Superior temporal gyrus (tissue), 1 donor: ENCODE results near the gene NDRG4.
"Not testable (repeated sequence)": the region's sequence is repeated elsewhere in the genome, so short reads cannot be mapped to it uniquely, and the experiment has no call there.

Source experiments
- DNase-seq: peaks from one replicate; pipeline ENCODE4 v3.0.0-alpha.2; 2016; ENCODE audit errors: extremely low spot score

NDRG4 gene

DNA sequence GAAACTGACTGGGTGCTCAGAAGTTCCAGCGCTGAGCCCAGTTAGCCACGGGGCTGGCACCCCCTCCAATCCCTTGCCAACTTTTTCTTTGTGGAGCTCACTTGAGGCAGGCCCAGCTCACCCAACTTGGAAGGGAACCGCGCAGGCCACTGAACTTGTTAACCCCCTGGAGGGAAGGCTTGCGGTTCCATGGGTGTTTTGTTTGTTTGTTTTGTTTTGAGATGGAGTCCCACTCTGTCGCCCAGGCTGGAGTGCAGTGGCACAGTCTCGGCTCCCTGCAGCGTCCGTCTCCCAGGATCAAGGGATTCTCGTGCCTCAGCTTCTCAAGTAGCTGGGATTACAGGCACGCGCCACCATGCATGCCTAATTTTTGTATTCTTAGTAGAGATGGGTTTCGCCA lies 34.1 kb upstream of the NDRG4 start:
- no peak for DNase-seq

DNA sequence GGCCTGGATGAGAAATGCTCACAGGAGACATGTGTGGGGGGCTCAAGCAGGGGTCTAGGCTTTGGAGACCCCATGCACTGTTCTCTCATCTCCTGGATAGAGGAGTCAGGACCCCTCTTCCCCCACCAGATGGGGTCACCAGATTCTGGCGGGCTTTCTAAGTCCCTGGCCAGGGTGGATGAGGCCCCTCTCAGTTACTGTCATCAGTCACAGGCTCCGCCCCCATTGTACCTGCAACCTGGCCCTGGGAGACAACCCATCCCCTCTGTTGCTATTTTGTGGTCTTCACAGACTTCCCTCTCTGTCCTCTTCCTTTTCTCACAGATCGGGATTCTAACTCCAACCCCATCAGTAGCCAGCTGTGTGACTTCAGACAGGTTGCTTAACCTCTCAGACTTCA lies 33.5 kb upstream of the NDRG4 start:
- DNase-seq, result no peak

GRCh38 chr16:58467905-58468304 lies 32.0 kb upstream of the NDRG4 start:
- DNase-seq, result no peak

DNA sequence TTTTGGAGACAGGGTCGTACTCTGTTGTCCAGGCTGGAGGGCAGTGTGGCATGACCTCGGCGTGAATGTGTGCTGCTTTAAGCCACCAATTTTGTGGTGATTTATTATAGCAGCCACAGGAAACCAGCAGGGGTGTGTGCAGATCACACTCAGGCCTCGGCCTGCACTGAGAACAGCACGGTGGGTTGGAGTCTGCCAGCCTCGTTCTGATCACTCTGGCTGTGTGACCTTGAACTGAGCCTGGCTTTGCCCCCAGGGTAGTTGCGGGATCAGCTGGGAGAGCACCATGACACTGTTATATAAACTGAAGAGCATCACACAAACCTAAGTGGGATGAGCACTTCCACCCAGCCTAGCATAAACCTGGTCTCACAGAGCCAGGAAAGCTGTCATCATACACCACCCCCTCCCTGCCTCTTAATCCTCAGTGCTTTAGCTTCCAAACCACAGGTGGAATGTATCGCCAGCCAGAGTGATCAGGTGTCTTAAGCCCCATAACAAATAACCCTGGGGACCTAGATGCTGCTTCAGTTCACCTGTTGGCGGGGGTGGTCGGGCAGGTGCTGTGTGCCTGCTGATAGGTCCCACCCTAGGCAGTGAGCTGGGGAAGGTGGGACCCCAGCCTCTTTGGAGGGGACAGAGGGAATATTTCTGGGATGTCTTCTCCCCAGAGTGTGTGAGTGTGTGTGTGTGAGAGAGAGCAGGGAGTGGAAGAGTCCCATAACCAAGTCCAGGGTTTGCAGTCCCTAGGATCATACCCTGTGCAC lies 28.6 kb upstream of the NDRG4 start:
- no peak for DNase-seq

GRCh38 chr16:58472266-58472665 lies 27.7 kb upstream of the NDRG4 start:
- DNase-seq, result no peak

DNA sequence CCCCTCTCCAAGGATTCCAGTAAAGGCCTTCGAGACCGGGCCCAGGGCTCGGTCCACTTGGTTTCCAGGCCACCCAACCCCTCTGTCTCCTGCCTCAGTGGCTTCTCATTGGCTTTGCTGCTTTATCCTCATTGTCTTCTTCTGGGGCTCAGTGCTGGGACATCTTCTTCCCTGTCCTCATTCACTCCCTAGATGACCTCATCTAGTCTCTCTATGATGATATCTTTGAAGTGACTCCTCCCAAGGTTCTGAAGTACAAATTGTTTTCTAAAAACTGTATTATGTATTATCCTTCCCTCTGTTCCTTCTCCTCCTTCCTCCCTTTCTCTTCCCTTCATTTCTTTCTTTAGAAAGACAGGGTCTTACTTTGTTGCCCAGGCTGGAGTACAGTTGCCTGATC lies 27.1 kb upstream of the NDRG4 start:
- no peak for DNase-seq

- DNase-seq, result no peak
Measured at GRCh38 chr16:58474296-58474695, 25.6 kb upstream of the NDRG4 start.

- no peak for DNase-seq
Measured at GRCh38 chr16:58475091-58475619, 24.8 kb upstream of the NDRG4 start.

- no peak for DNase-seq
Measured at GRCh38 chr16:58476791-58477190, 23.2 kb upstream of the NDRG4 start.

GRCh38 chr16:58478427-58478826 lies 21.5 kb upstream of the NDRG4 start:
- no peak for DNase-seq

DNA sequence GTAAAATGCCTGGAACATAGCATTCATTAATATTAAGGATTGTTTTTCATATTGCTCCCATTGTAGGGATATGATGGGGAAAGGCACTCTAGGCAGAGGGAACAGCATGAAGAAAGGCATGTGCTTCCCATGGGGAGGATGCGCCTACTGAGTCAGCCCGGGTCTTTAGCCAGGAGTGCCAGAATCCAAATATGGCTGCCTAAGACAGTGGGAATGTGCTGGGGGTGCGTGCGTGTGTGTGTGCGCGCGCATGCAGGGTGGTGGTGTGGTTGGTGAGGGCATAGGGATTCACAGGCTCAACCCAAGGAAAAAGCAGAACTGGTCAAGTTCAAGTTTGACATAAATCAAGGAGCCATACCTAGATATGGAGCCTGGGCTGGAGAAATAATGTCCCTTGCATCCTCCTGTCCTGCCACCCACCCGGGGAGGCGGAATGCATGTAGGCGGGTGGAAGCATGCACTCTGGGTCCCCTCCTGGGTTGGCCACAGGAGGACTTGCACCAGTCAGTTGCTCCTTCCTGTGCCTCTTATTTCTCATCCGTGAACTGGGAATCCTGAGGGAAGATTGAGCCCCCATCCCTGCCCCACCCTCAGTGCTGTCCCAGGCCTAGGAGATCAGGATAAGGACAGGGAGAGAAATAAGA lies 18.6 kb upstream of the NDRG4 start:
- DNase-seq, result no peak

DNA sequence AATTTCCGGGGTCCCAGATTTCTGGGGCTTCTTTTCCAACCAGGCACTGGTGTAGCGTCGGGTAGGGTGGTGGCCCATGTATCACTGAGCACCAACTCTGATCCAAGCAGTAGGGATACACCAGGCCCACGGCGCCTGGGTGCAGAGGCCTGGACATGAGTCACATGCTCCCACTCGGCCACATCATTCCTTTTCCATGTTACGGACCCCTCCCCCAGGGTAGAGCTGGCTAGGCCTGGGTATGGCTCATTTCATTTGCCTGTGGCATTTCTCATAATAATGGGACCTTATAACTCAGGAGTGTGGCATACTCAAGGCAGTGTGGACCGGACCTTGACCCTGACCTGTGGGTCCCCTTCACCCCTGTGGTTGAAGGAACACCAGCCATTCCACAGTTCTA lies 18.0 kb upstream of the NDRG4 start:
- DNase-seq, result no peak

DNA sequence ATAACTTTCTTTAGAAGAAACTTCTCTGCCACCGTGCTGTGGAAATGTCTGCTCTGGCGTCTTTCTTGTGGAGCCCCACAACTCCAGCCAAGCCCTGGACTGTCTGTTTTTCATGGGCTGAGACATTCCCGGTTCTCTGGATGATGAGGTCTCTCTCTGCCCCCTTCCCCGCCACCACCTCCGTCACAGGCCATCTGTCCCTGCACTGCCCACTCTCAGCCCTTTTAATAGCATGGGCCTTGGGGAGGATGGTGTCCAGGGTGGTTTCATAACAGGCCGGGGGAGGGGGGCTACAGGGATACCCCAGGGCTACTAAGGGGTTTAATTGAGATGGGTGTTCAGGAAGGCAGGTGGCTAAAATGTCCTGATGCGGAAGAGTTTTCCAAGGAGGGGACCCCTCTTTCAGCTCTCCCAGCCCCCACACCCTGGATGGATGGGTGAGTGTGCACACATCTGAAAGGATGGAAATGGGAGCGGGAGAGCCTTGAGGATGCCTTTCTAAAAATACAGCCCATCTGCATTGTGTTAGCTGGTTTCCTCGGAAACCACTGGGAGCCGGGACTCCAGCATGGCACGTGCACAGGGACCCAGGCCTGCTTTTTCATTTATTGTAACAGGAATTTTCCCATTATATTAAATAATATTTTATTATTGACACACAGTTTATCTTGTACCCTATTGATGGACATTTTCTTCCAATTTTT lies 14.6 kb upstream of the NDRG4 start:
- DNase-seq, result no peak

- peak; percentile 86 for DNase-seq
Measured at GRCh38 chr16:58487566-58488351, 12.2 kb upstream of the NDRG4 start.

- DNase-seq, result no peak
Measured at GRCh38 chr16:58488531-58488930, 11.4 kb upstream of the NDRG4 start.

DNA sequence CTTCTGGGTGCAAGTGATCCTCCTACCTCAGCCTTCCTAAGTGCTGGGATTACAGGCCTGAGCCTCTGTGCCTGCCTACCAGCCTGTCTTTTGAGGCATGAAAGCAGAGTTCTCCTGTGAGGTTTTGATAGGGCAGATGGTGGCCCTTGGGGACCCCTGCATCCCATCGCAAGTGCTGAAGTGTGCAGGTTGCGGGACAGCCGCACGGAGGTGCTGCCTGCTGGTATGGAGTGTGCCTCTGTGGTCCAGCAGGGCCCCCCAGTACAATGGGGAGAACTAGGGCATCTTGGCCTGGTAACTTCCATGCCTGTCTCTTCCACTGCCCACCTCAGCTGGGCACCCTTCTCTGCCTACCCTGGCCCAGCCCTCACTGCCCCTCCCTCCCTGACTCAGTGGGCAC lies 9.9 kb upstream of the NDRG4 start:
- no peak for DNase-seq

DNA sequence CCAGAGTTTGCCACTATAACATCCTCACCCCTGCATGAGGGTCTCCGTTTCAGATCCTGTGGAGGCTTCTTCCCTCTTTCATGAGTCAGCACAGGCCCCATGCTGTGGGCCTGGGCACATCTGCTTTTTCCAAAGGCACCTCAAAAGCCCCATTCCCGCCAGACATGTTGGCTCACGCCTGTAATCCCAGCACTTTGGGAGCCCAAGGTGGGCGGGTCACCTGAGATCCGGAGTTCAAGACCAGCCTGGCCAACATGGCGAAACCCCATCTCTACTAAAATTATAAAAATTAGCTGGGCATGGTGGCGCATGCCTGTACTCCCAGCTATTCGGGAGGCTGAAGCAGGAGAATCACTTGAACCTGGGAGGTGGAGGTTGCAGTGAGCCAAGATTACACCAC lies 9.4 kb upstream of the NDRG4 start:
- not testable (repeated sequence) for DNase-seq

- no peak for DNase-seq
Measured at GRCh38 chr16:58492066-58492465, 7.9 kb upstream of the NDRG4 start.

GRCh38 chr16:58492735-58493134 lies 7.2 kb upstream of the NDRG4 start:
- DNase-seq, result no peak

GRCh38 chr16:58493756-58494431 lies 6.0 kb upstream of the NDRG4 start:
- DNase-seq, result no peak

DNA sequence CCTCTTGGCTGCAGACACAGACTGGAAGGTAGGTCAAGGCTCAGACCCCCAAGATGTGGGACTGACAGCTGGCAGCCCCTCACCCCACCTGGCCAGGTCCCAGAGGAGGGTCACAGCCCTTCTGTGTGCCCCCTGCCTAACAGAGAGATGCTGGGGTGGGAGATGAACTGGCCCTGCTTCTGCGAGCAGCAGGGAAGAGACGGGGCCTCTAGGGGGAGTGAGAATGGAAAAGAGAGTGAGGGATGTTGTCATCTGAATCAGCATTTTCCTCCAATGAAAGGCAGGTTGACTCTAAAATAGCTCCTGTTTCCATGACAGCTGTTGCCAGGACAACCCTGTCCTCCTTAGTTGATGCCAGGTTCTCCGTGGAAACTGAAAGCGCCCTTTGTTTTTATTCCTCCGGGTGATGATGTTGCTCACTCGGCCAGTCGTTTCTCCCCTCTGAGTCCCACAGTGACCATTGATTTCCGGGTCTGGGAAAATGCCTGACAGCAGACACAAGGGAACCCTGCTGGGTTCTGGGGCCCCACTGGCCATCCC lies 4.9 kb upstream of the NDRG4 start:
- peak; percentile 98 for DNase-seq
